ENCODE results near the gene MPV17.
"Not testable (repeated sequence)": the region's sequence is repeated elsewhere in the genome, so short reads cannot be mapped to it uniquely, and the experiment has no call there.

Gene MPV17

GRCh38 chr2:27320958-27321543, 1.8 kb downstream of the MPV17 start:
- FAIRE-seq = no peak
- peak; percentile 16 for TF ChIP-seq CTCF (IDR thresholded peaks at IDR 0.05; ENCODE audit: insufficient read depth, missing control alignments)
- DNase-seq (ENCODE audit: insufficient read length, low spot score) = peak; percentile 45

GRCh38 chr2:27319839-27320238, 3.1 kb downstream of the MPV17 start:
- not testable (repeated sequence) for DNase-seq (ENCODE audit: insufficient read length, low spot score); FAIRE-seq

- DNase-seq (ENCODE audit: insufficient read length, low spot score) = no peak
- no peak for FAIRE-seq
- no peak for TF ChIP-seq CTCF (IDR thresholded peaks at IDR 0.05; ENCODE audit: insufficient read depth, missing control alignments)
Observed at GRCh38 chr2:27316655-27317412, 6.1 kb downstream of the MPV17 start.

GRCh38 chr2:27315122-27315521, 7.8 kb downstream of the MPV17 start:
- FAIRE-seq (no peak), DNase-seq (ENCODE audit: insufficient read length, low spot score) (no peak)
- TF ChIP-seq CTCF (IDR thresholded peaks at IDR 0.05; ENCODE audit: insufficient read depth, missing control alignments) = no peak

GRCh38 chr2:27314709-27315108, 8.2 kb downstream of the MPV17 start:
- no peak for DNase-seq (ENCODE audit: insufficient read length, low spot score)
- no peak for FAIRE-seq
- TF ChIP-seq CTCF (IDR thresholded peaks at IDR 0.05; ENCODE audit: insufficient read depth, missing control alignments) = no peak

- no peak for FAIRE-seq
- no peak for DNase-seq (ENCODE audit: insufficient read length, low spot score)
- TF ChIP-seq CTCF (IDR thresholded peaks at IDR 0.05; ENCODE audit: insufficient read depth, missing control alignments) = no peak
Observed at GRCh38 chr2:27313882-27314645, 8.8 kb downstream of the MPV17 start.

GRCh38 chr2:27312152-27312551, 10.7 kb downstream of the MPV17 start:
- FAIRE-seq (no peak), DNase-seq (ENCODE audit: insufficient read length, low spot score) (no peak)
- no peak for TF ChIP-seq CTCF (IDR thresholded peaks at IDR 0.05; ENCODE audit: insufficient read depth, missing control alignments)
